ENCODE data around the gene PPIB.

The PPIB gene

DNA sequence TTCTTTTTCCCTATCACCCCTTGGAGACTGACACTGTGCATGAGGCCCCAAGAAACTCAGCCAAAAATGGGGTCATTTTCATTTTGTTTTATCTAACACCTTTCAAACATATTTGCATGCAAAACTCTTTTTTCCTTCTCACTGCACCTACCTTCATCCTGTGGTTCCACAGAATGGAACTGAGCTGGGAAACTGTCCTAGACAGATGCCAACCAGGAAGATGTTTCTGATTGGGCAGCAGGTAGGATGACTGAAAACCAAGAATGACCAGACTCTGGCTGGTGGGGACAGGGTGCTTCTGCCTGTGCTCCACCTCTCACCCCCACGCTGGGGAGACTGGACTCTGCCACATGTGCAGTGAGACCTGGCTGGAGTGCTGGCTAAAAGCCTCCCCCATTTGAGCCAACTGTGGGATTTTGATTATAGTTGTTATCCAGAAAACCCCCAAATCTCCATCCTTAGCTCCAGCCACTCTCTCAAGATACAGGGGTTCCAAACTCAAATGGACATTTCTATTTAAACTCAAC lies 5.2 kb downstream of the PPIB start:
- CTCF ChIA-PET = no interaction called here

GRCh38 chr15:64156652-64157331 lies 6.0 kb downstream of the PPIB start:
- POLR2A ChIA-PET = no interaction called here

More for the DNA sequence above, 5.2 kb downstream of the PPIB start:
- no peak for TF ChIP-seq HDGF (IDR thresholded peaks at IDR 0.05; ENCODE audit: borderline replicate concordance)
- no peak for TF ChIP-seq LEF1 (IDR thresholded peaks at IDR 0.05; ENCODE audit: borderline replicate concordance)
- TF ChIP-seq CTBP1 (IDR thresholded peaks at IDR 0.05; ENCODE audit: borderline replicate concordance) = no peak
- TF ChIP-seq FOXK2 (IDR thresholded peaks at IDR 0.05) = no peak
- no peak for TF ChIP-seq ARNT (IDR thresholded peaks at IDR 0.05)
- TF ChIP-seq SP1 (IDR thresholded peaks at IDR 0.05) = no peak
- TF ChIP-seq ELF4 (IDR thresholded peaks at IDR 0.05) = no peak
- POLR2A ChIA-PET = no interaction called here
- no peak for DNase-seq (ENCODE audit: extremely low spot score)

DNA sequence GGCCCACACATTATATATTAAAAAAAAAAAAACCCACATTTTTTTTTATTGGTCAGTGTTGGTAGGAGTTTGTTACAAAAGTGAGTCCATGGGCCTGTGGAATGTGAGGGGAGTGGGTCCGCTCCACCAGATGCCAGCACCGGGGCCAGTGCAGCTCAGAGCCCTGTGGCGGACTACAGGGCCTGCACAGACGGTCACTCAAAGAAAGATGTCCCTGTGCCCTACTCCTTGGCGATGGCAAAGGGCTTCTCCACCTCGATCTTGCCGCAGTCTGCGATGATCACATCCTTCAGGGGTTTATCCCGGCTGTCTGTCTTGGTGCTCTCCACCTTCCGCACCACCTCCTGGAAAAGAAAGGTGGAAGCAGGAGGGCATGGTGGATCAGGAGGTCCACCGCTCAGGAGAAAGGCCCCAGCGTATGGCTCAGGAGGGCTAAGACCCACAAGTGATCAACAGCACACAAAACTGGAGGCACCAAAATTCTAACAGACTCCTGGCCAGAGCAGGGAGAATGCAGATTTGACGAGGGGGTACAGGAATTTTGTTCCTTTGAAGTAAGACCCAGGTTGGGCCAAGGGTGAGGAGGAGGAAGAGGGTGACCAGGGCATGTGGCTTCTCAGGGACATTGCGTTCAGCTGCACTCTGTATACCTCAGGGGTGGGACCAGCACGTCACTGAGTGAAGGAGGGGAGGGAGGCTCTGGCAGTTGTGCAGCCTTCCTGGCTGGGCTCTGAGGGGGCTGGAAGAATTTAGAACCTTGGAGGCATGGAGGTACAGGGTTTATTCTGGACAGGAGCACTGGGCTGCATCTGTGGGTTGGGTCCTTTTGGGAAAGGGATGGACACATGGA lies 6.8 kb downstream of the PPIB start:
- CTCF ChIA-PET = interaction anchor here (0.7 kb wide), 1 partner anchor 26 kb away, joined by 3 read pairs; no protein-coding TSS in a partner anchor

More at GRCh38 chr15:64156652-64157331, 6.0 kb downstream of the PPIB start:
- CTCF ChIA-PET = interaction anchor here (0.7 kb wide), 1 partner anchor 26 kb away, joined by 3 read pairs; no protein-coding TSS in a partner anchor
- TF ChIP-seq HDGF (IDR thresholded peaks at IDR 0.05; ENCODE audit: borderline replicate concordance) = no peak
- TF ChIP-seq, protein P1, sequence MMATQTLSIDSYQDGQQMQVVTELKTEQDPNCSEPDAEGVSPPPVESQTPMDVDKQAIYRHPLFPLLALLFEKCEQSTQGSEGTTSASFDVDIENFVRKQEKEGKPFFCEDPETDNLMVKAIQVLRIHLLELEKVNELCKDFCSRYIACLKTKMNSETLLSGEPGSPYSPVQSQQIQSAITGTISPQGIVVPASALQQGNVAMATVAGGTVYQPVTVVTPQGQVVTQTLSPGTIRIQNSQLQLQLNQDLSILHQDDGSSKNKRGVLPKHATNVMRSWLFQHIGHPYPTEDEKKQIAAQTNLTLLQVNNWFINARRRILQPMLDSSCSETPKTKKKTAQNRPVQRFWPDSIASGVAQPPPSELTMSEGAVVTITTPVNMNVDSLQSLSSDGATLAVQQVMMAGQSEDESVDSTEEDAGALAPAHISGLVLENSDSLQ (IDR thresholded peaks at IDR 0.05) = no peak
- no peak for TF ChIP-seq FOXM1 (IDR thresholded peaks at IDR 0.05; ENCODE audit: borderline replicate concordance)
- no peak for TF ChIP-seq FOXA1 (IDR thresholded peaks at IDR 0.05)
- no peak for TF ChIP-seq CTBP1 (IDR thresholded peaks at IDR 0.05; ENCODE audit: borderline replicate concordance)
- no peak for TF ChIP-seq NFRKB (IDR thresholded peaks at IDR 0.05)
- no peak for TF ChIP-seq LEF1 (IDR thresholded peaks at IDR 0.05; ENCODE audit: borderline replicate concordance)
- no peak for TF ChIP-seq FOXK2 (IDR thresholded peaks at IDR 0.05)
- DNase-seq (ENCODE audit: extremely low spot score) = no peak

GRCh38 chr15:64153480-64154367 lies 9.1 kb downstream of the PPIB start:
- POLR2A ChIA-PET = interaction anchor here (0.7 to 2.3 kb wide), 3 partner anchors 9 to 60 kb away, joined by 3 to 18 read pairs (median 8); partner anchors contain the start of genes CIAO2A, PPIB and SNX1
- TF ChIP-seq SP1 (IDR thresholded peaks at IDR 0.05) (no peak), TARDBP (IDR thresholded peaks at IDR 0.05) (no peak), FOXA1 (IDR thresholded peaks at IDR 0.05) (no peak), ELF4 (IDR thresholded peaks at IDR 0.05) (no peak), HDGF (IDR thresholded peaks at IDR 0.05; ENCODE audit: borderline replicate concordance) (no peak), CTBP1 (IDR thresholded peaks at IDR 0.05; ENCODE audit: borderline replicate concordance) (no peak), L3MBTL2 (conservative IDR thresholded peaks at IDR 0.05) (no peak), BHLHE40 (IDR thresholded peaks at IDR 0.05; ENCODE audit: borderline replicate concordance) (no peak), NFRKB (IDR thresholded peaks at IDR 0.05) (no peak), SUZ12 (IDR thresholded peaks at IDR 0.05) (no peak), ZNF384 (IDR thresholded peaks at IDR 0.05) (no peak), LEF1 (IDR thresholded peaks at IDR 0.05; ENCODE audit: borderline replicate concordance) (no peak), FOXK2 (IDR thresholded peaks at IDR 0.05) (no peak), FOXM1 (IDR thresholded peaks at IDR 0.05; ENCODE audit: borderline replicate concordance) (no peak), ARNT (IDR thresholded peaks at IDR 0.05) (no peak)
- TF ChIP-seq, protein P1 (IDR thresholded peaks at IDR 0.05) = no peak
- DNase-seq (ENCODE audit: extremely low spot score) = peak; percentile 81
- CTCF ChIA-PET = interaction anchor here (0.6 to 0.9 kb wide), 7 partner anchors 8 to 544 kb away, joined by 3 to 6 read pairs (median 3); partner anchors contain the start of gene CIAO2A

More for the DNA sequence above, 6.8 kb downstream of the PPIB start:
- TF ChIP-seq HDGF (IDR thresholded peaks at IDR 0.05; ENCODE audit: borderline replicate concordance) (no peak), FOXK2 (IDR thresholded peaks at IDR 0.05) (no peak), L3MBTL2 (conservative IDR thresholded peaks at IDR 0.05) (no peak), NFRKB (IDR thresholded peaks at IDR 0.05) (no peak)
- DNase-seq (ENCODE audit: extremely low spot score) = no peak
- POLR2A ChIA-PET = no interaction called here

DNA sequence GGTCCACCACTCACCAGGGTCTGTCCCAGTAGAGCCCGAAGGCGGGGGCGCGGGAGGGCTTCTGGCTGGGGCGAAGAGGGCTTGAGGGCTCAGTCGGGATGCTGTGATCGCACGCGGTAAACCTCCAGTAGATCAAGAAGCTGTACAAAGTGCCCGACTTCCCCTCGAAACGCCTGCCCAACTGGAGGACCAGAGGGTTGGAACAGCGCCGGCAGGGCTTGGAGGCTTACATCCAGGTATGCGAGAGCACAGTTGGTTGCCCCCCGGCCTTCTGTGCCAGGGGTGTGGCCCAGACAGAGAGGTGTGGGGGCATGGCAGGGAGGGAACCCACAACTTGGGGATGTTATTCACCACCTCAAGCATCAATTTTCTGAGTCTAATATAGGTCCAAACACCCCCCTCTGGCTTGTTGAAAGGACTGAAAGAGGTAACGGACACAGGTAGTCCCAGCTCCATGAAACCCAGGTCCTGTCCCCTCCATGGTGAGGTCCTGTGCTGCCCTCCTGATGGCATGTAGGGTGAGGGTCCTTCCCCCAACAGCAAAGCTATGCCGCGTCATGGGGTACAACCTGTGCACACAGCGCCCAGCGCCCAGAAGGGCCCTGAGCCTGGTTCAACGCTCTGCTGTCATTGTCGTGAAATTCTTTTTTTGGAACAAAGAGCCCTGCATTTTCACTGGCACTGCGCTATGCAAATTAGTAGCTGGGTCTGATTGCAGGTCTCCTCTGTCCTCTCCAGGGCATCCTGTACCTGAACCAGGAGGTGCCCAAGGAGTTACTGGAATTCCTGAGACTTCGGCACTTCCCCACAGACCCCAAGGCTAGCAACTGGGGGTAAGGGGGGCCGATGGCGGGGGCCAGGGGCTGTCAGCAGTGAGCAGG lies 10.1 kb downstream of the PPIB start:
- ChIA-PET POLR2A (interaction anchor here (2.2 to 2.3 kb wide), 2 partner anchors 10 to 60 kb away, joined by 8 to 18 read pairs; partner anchors contain the start of genes CIAO2A and PPIB), CTCF (interaction anchor here (0.6 to 0.9 kb wide), 7 partner anchors 9 to 543 kb away, joined by 3 to 6 read pairs (median 3); partner anchors contain the start of gene CIAO2A)
- DNase-seq (ENCODE audit: extremely low spot score) = no peak
- TF ChIP-seq FOXK2 (IDR thresholded peaks at IDR 0.05) (no peak), LEF1 (IDR thresholded peaks at IDR 0.05; ENCODE audit: borderline replicate concordance) (no peak), ELF4 (IDR thresholded peaks at IDR 0.05) (no peak), NFRKB (IDR thresholded peaks at IDR 0.05) (no peak), L3MBTL2 (conservative IDR thresholded peaks at IDR 0.05) (no peak), SP1 (IDR thresholded peaks at IDR 0.05) (no peak), FOXA1 (IDR thresholded peaks at IDR 0.05) (no peak), SUZ12 (IDR thresholded peaks at IDR 0.05) (no peak), BHLHE40 (IDR thresholded peaks at IDR 0.05; ENCODE audit: borderline replicate concordance) (no peak), TARDBP (IDR thresholded peaks at IDR 0.05) (no peak)
